Thymus (tissue), 11 donors: Measurements from ENCODE around the gene ARHGAP25. TPM values are rescaled to one million over a fixed set of nuclear protein-coding genes. Genes with fewer than 3 reads are reported as not detected.
A peak's percentile ranks its signal among the peaks of the same experiment; 100 is the strongest.

ENCODE experiments used
- DNase-seq, 9 donors: peaks; one replicate each; pipeline ENCODE4 v3.0.0-alpha.2; 2013; ENCODE audit warnings: low spot score in 9 of 9, low read depth in 6 of 9, missing footprints in 1 of 9
- H3K27ac ChIP-seq, 2 donors: one replicate each; pipeline ENCODE4 v1.5.1; 2013; ENCODE audit warnings: control low read depth in 1 of 2, low read depth in 1 of 2, low read length in 1 of 2, mild to moderate bottlenecking in 1 of 2, moderate library complexity in 1 of 2
- H3K27me3 ChIP-seq, 2 donors: one replicate each; pipeline ENCODE4 v1.5.1; 2013; ENCODE audit warnings: low read length in 1 of 2; ENCODE audit not compliant: control insufficient read depth in 2 of 2, insufficient read depth in 1 of 2
- H3K36me3 ChIP-seq, 2 donors: one replicate each; pipeline ENCODE4 v1.5.1; 2013; ENCODE audit warnings: low read length in 1 of 2, mild to moderate bottlenecking in 1 of 2, moderate library complexity in 1 of 2; ENCODE audit not compliant: control insufficient read depth in 2 of 2, insufficient read depth in 2 of 2
- H3K4me1 ChIP-seq, 2 donors: one replicate each; pipeline ENCODE4 v1.5.1; 2013; ENCODE audit warnings: low read length in 2 of 2; ENCODE audit not compliant: control insufficient read depth in 2 of 2, insufficient read depth in 2 of 2
- H3K4me3 ChIP-seq, 2 donors: one replicate each; pipeline ENCODE4 v1.5.1; 2013; ENCODE audit warnings: low read length in 2 of 2, control low read depth in 1 of 2, mild to moderate bottlenecking in 1 of 2
- H3K9me3 ChIP-seq, 2 donors: one replicate each; pipeline ENCODE4 v1.5.1; 2013; ENCODE audit warnings: low read length in 1 of 2, mild to moderate bottlenecking in 1 of 2; ENCODE audit not compliant: control insufficient read depth in 2 of 2, insufficient read depth in 1 of 2
- WGBS: extraction: QIAGEN DNeasy Blood & Tissue Kit; methylation state at CpG from one replicate; pipeline ENCODE4 v1.1.7; 2013; 5-methylcytosine and 5-hydroxymethylcytosine counted together
- polyA plus RNA-seq: library from polyadenylated mRNA; stranded (reverse); fragments of 200-250 nt; gene quantifications from one replicate; pipeline ENCODE4 v1.2.3, GENCODE V29; 2013
- total RNA-seq: library from RNA; stranded (reverse); fragments of 120-200 nt; gene quantifications from one replicate; pipeline ENCODE4 v1.2.4, GENCODE V29; 2013
- donor health status: healthy.

The ARHGAP25 gene
- total and polyA plus RNA-seq, 2 donors = 31.7 to 32.2 TPM

GRCh38 chr2:68751397-68752339, 17.1 kb downstream of the ARHGAP25 start:
- peak overlapping the region; percentile 13 to 50 for H3K27ac ChIP-seq
- H3K4me1 ChIP-seq = peaks cover 19 to 41% of the 10 kb centered on the region in 2 donors
- 19% methylated on average over 15 of the region's 15 CpGs for WGBS
- H3K9me3 ChIP-seq = peaks cover 0 to 2% of the 10 kb centered on the region in 2 donors
- no peak overlapping the region for H3K4me3 ChIP-seq
- DNase-seq = peak; percentile 81 to 96 (median 93)
- peaks cover 10 to 15% of the 10 kb centered on the region in 2 donors for H3K36me3 ChIP-seq
- no peaks in the 10 kb centered on the region for H3K27me3 ChIP-seq

GRCh38 chr2:68753318-68753717, 18.7 kb downstream of the ARHGAP25 start:
- H3K27ac ChIP-seq = peak overlapping the region in 1 of 2 donors; percentile 32
- peaks cover 19 to 36% of the 10 kb centered on the region in 2 donors for H3K4me1 ChIP-seq
- peaks cover 0 to 2% of the 10 kb centered on the region in 2 donors for H3K9me3 ChIP-seq
- no peak overlapping the region for H3K4me3 ChIP-seq
- peaks cover 5 to 11% of the 10 kb centered on the region in 2 donors for H3K36me3 ChIP-seq
- H3K27me3 ChIP-seq = no peaks in the 10 kb centered on the region
- WGBS = 39% methylated on average over 4 of the region's 4 CpGs
- peak in 1 of 9 donors; percentile 58 for DNase-seq

- no peak overlapping the region for H3K27ac ChIP-seq
- no peak overlapping the region for H3K4me3 ChIP-seq
- H3K4me1 ChIP-seq = peaks cover 19 to 36% of the 10 kb centered on the region in 2 donors
- no peaks in the 10 kb centered on the region for H3K27me3 ChIP-seq
- H3K36me3 ChIP-seq = peaks cover 0 to 11% of the 10 kb centered on the region in 2 donors
- no peak for DNase-seq
- peaks cover 0 to 2% of the 10 kb centered on the region in 2 donors for H3K9me3 ChIP-seq
Observed at GRCh38 chr2:68755071-68755470, 20.5 kb downstream of the ARHGAP25 start.

- H3K27me3 ChIP-seq = no peaks in the 10 kb centered on the region
- no peak overlapping the region for H3K27ac ChIP-seq
- H3K4me1 ChIP-seq = peaks cover 19 to 25% of the 10 kb centered on the region in 2 donors
- no peak overlapping the region for H3K4me3 ChIP-seq
- WGBS = 94% methylated on average over 2 of the region's 2 CpGs
- no peak for DNase-seq
- peaks cover 0 to 7% of the 10 kb centered on the region in 2 donors for H3K36me3 ChIP-seq
- H3K9me3 ChIP-seq = no peaks in the 10 kb centered on the region
Observed at GRCh38 chr2:68756178-68756577, 21.6 kb downstream of the ARHGAP25 start.

- H3K4me1 ChIP-seq = peaks cover 11 to 16% of the 10 kb centered on the region in 2 donors
- H3K36me3 ChIP-seq = peaks cover 0 to 4% of the 10 kb centered on the region in 2 donors
- no peaks in the 10 kb centered on the region for H3K9me3 ChIP-seq
- H3K27me3 ChIP-seq = no peaks in the 10 kb centered on the region
- no peak overlapping the region for H3K4me3 ChIP-seq
- WGBS = 98% methylated on average over 2 of the region's 2 CpGs
- H3K27ac ChIP-seq = no peak overlapping the region
- no peak for DNase-seq
Observed at GRCh38 chr2:68757081-68757480, 22.5 kb downstream of the ARHGAP25 start.

GRCh38 chr2:68762100-68762499, 27.5 kb downstream of the ARHGAP25 start:
- Histone ChIP-seq H3K27ac (peak overlapping the region; percentile 75 to 77), H3K36me3 (no peaks in the 10 kb centered on the region), H3K4me1 (peaks cover 28 to 37% of the 10 kb centered on the region in 2 donors), H3K4me3 (no peak overlapping the region), H3K9me3 (no peaks in the 10 kb centered on the region), H3K27me3 (no peaks in the 10 kb centered on the region)
- DNase-seq = no peak
- 97% methylated on average over 2 of the region's 2 CpGs for WGBS

GRCh38 chr2:68762665-68763064, 28.1 kb downstream of the ARHGAP25 start:
- H3K27ac ChIP-seq = peak overlapping the region; percentile 75 to 77
- no peaks in the 10 kb centered on the region for H3K9me3 ChIP-seq
- H3K36me3 ChIP-seq = no peaks in the 10 kb centered on the region
- peaks cover 34 to 43% of the 10 kb centered on the region in 2 donors for H3K4me1 ChIP-seq
- DNase-seq = peak in 1 of 9 donors; percentile 72
- H3K27me3 ChIP-seq = no peaks in the 10 kb centered on the region
- no peak overlapping the region for H3K4me3 ChIP-seq

GRCh38 chr2:68764041-68764805, 29.6 kb downstream of the ARHGAP25 start:
- H3K36me3 ChIP-seq = no peaks in the 10 kb centered on the region
- no peaks in the 10 kb centered on the region for H3K27me3 ChIP-seq
- 98% methylated on average over 6 of the region's 6 CpGs for WGBS
- no peaks in the 10 kb centered on the region for H3K9me3 ChIP-seq
- peak overlapping the region in 1 of 2 donors; percentile 27 for H3K4me3 ChIP-seq
- H3K27ac ChIP-seq = peak overlapping the region; percentile 53 to 78
- peaks cover 41 to 57% of the 10 kb centered on the region in 2 donors for H3K4me1 ChIP-seq
- DNase-seq = no peak
